CD4-positive, alpha-beta T cell treated with Interleukin-1 beta for 1 hour (primary cell): ENCODE data around the gene GRM2.

Experiments
- DNase-seq, 2 donors: peaks; one replicate each; pipeline ENCODE4 v3.0.0-alpha.2; 2020 to 2022

The GRM2 gene

DNA sequence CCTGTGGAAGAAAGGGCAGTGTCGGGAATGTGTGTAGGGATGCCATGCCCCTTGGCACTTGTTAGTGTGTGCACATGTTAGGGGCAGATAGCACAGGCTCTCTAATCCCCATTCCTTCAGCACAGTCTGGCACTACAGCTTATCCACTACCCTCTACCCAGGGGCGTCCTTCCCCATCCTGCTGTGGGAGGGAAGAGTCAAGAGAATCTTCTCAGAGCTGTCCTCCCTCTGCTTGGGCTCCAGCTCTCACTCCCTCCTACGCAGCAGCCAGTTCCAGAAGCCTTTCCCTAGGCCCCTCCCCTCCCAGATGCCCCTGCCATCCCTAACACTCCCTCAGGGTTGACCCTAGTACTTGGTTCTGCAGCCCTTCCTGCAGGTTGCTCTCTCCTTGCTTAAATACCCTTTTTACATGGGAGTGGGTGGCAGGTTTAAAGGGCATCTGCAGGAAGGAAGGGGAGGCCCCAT lies 815 bp upstream of the GRM2 start:
- DNase-seq = no peak

DNA sequence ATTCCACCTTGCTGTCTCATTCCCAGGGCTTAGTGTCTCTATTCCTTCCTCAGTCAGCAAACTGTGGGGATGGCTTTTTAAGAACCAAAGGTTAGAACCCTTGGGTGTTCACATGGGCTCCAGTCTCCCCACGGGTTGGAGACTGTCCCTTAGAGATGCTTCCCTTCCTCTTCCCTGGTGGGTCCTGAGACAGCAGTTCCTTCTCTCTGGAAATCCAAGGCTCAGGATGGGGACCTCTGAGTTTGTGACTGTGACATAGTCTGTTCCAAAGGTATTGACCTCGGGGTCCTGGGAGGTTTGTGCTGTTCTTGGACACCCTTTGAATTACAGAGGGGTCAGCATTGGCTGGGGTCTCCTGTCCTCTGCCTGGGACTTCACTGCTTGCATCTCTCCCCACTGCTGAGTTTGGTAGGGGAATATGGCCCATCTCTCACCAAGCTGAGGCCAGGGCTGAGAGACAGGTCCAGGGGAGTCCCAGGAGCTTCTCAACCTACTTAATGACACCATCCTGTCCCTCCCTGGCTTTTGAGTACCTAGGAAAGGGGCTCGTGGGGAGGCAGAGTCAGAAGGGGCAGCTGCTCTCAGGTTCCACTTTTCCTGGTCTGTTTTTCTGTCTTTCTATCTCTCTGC lies 1.5 kb downstream of the GRM2 start:
- no peak for DNase-seq

DNA sequence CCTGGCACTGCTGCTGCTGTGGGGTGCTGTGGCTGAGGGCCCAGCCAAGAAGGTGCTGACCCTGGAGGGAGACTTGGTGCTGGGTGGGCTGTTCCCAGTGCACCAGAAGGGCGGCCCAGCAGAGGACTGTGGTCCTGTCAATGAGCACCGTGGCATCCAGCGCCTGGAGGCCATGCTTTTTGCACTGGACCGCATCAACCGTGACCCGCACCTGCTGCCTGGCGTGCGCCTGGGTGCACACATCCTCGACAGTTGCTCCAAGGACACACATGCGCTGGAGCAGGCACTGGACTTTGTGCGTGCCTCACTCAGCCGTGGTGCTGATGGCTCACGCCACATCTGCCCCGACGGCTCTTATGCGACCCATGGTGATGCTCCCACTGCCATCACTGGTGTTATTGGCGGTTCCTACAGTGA lies 2.1 kb downstream of the GRM2 start:
- no peak for DNase-seq

DNA sequence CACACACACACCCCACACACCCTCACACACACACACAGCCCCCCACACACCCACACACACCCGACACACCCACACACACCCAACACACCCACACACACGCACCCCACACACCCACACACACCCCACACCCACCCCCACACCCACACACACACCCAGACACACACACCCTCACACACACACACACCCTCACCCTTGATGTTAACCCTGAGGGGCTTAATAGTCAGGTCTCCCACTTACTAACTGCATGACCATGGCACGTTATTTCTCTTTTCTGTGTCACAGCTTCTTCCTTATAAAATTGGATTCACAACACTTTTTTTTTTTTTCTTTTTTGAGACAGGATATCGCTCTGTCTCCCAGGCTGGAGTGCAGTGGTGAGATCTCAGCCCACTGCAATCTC lies 2.8 kb downstream of the GRM2 start:
- DNase-seq = no peak

DNA sequence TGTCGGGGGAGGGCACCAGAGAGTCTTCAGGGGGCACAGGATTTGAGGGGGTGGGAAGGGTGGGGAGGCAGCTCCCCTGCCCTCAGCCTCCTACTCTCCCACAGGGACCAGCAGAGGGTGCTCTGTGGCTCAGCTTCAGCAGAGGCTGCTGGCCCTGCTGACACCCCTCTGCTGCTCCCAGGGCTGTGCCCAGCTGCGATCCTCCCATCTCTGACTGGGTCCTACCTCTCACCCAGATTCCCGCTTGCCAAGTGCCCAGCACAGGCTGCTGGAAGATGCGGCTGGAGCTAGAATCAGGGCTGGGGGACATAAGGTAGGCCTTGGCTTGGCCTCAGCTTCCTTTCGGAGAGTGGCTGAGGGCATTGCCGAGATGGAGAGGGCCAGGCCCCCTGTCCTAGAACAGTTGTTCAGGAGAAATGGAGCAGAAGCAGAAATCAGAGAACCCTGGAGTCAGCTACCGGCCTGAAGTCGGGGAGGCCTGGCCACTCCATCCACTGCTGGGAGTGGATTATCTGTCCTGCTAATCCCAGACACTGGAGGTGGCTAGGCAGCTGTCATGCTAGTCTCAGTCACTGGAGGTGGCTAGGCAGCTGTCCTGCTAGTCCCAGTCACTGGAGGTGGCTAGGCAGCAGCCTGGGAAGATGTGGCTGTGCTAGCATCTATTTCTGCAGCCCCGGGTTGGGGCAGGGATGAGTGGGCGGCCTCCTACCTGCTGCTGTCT lies 3.9 kb downstream of the GRM2 start:
- DNase-seq = no peak

DNA sequence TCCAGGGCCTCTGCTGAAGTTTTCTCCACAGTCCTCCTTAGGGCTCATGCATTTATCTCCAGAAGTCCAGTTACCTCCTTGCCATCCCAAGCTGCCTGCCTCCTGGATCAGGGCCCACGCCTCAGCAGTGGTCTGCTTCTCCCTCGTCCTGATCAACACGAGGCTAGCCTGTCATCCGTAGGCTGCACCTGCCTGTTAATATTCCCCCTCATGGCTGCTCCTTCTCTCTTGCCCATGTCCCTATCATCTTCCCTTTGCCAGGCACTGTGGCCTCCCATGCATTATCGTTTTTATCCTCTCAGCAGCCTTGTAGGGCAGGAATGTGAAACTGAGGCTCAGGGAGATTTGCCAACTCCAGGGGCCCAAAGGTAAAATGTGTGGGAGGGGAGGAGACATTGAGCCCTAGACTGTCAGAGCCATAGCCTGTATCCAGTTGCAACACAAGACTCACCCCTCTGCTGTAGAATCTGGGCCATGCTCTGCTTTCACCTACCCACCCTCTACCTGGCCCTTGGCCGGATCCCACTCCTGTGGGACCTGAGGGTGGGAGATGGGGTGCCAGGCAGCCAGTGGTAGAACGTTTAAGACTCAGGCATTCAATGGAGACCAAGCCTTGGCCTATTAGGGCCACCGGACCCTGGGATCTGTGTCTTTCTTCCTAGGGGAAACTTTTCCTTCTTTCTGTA lies 4.6 kb downstream of the GRM2 start:
- DNase-seq = no peak

DNA sequence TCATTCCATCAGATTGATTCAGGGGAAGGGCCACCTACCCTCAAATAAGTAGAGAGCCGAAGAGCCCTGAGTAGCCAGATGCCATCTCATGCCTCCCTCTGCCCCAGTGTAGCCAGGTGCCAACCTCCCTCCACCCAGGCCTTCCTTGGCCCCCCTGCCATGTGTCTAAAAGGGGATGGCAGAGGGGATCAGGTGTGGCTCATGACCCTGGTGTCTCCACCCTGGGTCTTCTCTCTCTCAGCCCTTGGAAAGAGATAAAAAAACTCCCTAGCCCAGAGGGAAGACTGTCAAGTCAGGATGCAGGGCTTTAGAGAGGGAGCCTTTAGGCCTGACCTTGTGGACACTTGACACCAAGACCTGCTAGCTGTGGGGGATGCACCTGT lies 5.2 kb downstream of the GRM2 start:
- no peak for DNase-seq

DNA sequence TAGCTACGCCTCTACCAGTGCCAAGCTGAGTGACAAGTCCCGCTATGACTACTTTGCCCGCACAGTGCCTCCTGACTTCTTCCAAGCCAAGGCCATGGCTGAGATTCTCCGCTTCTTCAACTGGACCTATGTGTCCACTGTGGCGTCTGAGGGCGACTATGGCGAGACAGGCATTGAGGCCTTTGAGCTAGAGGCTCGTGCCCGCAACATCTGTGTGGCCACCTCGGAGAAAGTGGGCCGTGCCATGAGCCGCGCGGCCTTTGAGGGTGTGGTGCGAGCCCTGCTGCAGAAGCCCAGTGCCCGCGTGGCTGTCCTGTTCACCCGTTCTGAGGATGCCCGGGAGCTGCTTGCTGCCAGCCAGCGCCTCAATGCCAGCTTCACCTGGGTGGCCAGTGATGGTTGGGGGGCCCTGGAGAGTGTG lies 5.7 kb downstream of the GRM2 start:
- no peak for DNase-seq

DNA sequence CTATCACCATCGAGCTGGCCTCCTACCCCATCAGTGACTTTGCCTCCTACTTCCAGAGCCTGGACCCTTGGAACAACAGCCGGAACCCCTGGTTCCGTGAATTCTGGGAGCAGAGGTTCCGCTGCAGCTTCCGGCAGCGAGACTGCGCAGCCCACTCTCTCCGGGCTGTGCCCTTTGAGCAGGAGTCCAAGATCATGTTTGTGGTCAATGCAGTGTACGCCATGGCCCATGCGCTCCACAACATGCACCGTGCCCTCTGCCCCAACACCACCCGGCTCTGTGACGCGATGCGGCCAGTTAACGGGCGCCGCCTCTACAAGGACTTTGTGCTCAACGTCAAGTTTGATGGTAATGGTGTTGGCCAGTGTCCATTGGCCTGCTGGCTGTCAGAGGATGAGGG lies 6.1 kb downstream of the GRM2 start:
- no peak for DNase-seq

DNA sequence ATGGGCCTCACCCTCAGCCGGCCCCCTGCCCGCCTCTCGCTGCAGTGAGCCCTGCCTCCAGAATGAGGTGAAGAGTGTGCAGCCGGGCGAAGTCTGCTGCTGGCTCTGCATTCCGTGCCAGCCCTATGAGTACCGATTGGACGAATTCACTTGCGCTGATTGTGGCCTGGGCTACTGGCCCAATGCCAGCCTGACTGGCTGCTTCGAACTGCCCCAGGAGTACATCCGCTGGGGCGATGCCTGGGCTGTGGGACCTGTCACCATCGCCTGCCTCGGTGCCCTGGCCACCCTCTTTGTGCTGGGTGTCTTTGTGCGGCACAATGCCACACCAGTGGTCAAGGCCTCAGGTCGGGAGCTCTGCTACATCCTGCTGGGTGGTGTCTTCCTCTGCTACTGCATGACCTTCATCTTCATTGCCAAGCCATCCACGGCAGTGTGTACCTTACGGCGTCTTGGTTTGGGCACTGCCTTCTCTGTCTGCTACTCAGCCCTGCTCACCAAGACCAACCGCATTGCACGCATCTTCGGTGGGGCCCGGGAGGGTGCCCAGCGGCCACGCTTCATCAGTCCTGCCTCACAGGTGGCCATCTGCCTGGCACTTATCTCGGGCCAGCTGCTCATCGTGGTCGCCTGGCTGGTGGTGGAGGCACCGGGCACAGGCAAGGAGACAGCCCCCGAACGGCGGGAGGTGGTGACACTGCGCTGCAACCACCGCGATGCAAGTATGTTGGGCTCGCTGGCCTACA lies 8.5 kb downstream of the GRM2 start:
- DNase-seq = no peak

DNA sequence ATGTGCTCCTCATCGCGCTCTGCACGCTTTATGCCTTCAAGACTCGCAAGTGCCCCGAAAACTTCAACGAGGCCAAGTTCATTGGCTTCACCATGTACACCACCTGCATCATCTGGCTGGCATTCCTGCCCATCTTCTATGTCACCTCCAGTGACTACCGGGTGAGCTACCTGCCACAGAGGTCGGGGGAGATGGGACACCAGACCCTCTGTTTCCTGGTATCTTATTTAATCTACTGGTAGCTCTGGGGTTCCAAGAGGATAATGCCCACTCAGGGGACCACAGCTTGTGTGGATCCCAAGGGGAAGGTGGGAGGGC lies 9.1 kb downstream of the GRM2 start:
- no peak for DNase-seq

DNA sequence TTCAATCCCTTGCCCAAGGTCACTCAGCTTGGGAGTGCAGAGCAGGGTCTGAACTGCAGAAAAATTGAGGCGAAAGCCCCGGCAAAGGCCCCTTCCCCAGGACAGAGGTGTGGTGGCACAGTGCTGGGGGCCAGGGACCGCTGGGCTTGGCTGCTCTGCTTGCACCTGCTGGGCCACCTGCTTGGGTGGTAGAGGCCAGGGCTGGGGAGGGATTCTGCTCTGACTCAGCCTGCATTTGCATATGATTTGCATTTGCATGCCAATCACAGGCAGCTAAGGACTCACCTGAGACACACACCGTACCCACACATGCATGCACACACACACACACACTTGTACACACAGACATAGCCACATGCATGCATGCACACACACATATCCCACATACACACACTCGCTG lies 9.9 kb downstream of the GRM2 start:
- DNase-seq = no peak

DNA sequence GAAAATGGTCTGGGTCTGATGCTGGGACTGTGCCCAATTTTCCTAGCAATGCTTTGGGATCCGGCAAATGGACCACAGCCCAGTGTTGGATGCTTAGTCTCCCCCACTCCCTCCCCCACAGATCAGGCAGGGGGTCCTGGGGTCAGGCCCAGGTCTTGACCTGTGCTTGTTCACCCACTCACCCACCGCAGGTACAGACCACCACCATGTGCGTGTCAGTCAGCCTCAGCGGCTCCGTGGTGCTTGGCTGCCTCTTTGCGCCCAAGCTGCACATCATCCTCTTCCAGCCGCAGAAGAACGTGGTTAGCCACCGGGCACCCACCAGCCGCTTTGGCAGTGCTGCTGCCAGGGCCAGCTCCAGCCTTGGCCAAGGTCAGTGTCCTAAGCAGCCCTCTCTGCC lies 10.6 kb downstream of the GRM2 start:
- DNase-seq = no peak

DNA sequence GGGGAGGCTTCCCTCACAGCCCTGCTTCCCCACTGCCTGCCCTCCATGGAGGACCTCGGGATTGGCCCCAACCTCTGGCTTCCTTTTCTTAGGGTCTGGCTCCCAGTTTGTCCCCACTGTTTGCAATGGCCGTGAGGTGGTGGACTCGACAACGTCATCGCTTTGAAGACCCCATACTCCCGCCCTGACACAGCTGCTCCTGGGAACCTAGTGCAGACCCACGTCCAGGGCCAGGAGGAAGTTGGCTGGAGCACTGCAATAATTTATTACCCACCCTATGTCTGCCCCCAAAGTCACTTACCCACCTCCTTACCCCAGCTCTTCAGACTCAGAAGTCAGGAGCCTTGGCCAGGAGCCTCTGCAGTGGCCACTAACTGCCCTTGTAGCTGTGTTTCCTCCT lies 11.1 kb downstream of the GRM2 start:
- DNase-seq = no peak

DNA sequence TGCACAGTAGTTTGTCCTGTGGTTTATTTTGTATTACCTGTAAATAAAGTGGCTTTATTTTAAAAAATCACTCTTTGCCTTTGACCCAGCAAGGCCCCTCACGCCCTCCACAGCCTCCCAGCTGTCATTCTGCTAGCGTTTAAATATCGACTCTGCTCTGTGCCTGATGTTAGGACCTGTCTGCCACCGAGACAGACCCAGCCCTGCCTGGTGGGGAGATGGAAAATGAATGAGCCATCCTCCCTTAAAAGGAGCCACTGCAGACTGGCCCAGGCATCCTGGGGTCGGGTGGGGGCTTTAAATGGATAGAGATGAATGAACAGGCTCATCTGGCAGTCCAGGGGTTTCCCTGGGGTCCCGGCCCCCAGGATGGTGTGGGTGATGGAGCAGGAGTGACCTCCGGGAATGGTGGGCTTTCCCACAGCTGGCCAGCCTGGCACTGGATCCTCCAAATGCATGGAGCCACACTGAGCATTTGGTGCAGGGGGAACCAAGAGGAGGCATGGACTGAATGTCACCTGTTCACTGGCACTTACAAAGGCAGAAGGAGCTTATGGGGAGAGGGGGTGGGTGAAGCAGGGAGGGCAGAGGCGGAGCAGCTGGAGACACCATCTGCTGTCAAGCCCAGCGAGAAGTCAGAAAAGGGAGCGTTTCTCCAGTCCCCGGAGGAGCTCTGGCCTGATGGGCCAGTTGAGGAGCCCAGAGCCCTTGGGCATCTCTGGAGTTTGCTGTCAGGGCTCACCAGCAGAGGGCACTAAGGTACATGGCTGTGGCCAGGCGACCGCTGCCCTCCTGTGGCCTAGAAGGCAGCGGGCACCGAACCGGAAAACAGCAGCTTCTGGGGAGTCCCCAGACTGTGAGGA lies 11.9 kb downstream of the GRM2 start:
- peak; percentile 54 to 64 for DNase-seq

DNA sequence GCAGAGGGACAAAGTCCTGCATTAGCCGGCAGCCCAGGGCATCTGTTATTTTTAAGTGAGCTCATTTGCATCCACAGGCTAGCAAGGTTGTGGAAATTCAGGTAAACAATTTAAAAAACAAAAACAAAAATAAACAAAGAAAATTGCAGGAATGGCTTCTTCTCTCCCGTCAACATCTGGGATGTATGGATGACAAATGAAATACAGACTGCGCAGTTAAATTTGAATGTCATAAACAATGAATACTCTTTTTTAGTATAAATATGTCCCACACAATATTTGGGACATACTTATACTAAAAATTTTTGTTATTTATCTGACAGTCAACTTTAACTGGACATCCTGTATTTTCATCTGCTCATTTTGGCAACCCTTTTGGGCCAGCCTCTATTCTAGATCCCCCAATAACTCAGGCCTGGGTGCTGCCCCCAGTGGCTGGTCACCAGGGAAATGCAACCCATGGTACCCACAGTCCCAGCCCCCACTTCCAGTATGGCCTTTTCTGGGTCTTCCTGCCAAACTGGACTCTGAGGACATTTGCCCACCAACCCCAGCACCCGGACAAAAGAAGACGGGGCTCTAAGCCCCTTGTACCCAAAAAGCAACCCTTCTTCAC lies 12.7 kb downstream of the GRM2 start:
- DNase-seq = no peak

DNA sequence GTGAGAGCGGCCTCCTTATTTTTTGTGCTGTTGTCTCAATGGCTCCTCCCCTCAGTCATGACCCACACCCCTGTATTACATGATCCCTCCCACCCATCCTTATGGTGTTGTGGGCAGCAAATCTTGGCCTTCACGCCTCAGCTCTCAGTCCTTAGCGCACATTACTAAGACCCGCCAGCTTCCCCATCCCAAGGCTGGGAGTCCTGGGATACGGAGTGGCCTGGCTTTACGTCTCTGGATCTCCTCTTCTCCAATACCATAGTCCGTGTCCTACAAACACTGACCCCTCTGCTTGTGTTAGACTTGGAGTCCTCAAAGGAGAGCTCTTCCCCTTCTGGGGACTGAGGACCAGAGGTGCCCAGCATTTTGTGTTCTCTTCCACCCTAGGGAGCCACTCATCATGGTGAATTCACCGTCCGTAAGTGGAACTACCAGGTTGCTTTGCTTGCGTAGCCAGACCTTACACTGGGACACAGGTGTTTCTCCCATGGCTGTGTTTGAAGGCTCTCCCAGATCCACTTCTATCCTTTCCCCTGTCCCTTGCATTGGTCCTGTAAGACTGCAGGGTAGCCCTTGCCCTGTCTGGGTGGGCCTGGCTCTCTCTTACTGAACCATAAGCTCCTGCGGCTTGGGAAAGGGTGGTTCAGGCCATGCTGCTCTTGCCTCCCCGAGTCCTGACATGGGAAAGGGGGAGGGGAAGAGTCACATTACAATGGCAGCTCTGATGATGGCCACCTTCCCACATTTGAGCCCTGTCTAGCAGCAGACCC lies 13.6 kb downstream of the GRM2 start:
- DNase-seq = no peak

DNA sequence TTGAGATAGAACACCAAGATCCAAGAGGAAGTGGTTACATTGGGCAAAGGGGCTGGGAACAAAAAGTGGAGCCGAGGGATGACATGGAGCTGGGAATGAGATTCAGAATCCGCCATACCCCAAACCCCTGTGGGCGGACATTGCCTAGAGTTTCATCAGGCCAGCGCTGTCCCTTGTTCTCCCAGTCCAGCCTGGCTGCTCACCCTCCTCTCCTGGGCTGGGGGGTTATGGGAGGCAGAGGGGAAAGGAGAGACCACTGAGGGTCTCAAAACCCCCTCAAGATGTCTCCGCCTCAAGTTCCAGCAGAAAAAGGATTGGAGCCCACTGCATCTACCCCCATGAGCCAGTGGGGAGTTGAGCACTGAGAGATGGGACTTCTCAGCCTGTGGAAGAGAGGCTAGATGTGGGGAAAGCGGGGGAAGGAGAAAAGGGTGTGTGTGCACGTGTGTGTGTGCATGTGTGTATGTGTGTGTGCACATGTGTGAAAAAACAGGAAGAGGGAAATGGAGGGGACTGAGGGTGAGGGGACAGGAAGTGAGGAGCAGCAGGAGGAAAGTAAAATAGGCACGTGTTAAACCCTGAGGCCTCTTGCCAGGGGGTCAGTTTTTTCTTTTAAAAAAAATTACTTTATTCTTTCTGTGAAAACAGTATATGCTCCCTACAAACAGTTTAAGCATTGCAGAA lies 14.3 kb downstream of the GRM2 start:
- DNase-seq = no peak

DNA sequence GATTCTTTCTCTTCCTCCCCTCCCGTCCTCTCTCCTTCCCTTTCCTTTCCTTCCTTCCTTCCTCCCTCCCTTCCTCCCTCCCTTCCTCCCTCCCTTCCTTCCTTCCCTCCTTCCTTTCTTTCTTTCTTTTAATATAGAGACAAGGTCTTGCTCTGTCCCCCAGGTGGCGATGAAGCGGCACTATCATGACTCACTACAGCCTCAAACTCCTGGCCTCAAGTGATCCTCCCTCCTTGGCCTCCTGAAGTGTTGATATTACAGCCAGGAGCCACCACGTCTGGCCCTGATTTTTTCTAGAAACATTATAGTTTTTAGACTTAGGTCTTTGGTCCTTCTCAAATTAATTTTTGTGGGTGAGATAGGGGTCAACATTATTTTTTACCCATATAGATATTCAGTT lies 15.5 kb downstream of the GRM2 start:
- DNase-seq = no peak

DNA sequence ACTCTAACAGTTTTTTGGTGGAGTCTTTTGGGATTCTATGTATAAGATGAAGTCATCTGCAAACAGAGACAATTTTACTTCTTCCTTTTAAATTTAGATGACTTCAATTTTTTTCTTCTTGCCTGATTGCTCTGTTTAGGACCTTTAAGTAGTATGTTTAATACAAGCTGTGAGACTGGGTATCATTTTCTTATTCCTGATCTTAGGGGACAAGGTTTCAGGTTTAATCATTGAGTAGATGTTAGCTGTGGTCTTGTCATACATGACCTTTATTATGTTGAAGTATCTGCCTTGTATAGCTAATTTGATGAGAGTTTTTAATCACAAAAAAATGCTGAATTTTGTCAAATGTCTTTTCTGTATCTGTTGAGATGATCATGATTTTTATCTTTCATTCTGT lies 20.6 kb downstream of the GRM2 start:
- no peak for DNase-seq
